ENCODE data around the gene CACNA2D1.

The CACNA2D1 gene

DNA sequence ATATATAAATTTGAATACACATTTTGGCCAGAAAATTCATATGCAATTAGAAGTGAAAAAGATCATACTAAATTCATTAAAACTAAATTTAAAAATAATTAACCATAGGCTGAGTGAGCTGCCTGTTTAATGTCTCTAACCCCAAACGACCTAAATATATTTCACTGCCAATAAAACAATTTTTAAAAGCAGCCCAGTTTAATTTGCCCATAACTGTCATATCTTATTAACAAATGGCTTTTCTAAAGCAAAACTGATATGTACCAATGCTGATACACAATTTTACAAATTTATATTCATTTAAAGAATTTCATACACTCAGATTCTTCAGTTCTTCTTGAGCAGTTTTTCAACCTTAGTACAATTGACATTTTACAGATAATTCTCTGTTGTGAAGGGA, 99.9 kb downstream of the CACNA2D1 start:
- DNase-seq (ENCODE audit: low spot score), result peak; percentile 45

DNA sequence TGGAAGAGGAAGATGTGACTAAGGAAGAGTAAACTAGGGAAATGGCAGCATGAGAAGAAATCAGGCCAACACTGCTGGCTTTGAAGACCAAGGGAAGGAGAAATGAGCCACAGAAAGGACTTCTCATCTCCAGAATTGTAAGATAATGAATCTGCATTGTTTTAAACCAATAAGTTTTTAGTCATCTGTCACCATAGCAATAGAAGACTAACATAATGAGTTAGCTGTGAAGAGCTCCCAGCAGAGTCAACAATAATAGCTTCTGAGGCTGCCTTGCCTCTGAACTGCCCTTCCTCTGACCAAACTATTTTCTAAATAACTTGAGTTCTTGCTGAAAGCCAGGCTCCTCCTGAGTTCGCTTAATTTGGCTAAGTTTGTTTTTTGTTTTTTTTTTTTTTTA, 103.6 kb downstream of the CACNA2D1 start:
- no peak for DNase-seq (ENCODE audit: low spot score)

DNA sequence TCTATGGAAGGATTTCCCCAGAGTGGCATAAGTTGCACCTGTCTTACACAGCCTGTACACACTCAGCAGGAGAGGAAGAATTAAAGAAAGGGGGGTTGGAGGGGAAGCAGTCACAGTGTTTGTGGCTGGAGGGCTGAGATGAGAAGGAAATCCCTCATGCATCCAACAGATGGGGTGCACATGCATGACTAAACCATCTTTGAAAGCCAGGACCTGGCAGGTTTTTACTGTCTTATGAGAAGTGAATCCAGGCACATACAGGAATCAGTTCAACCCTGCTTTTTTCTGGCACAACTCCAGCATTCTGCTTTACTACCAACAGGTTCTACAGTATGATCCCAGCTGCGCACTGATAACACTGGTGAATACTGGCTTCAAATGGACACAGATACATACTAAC, 107.7 kb downstream of the CACNA2D1 start:
- DNase-seq (ENCODE audit: low spot score), result peak; percentile 75

DNA sequence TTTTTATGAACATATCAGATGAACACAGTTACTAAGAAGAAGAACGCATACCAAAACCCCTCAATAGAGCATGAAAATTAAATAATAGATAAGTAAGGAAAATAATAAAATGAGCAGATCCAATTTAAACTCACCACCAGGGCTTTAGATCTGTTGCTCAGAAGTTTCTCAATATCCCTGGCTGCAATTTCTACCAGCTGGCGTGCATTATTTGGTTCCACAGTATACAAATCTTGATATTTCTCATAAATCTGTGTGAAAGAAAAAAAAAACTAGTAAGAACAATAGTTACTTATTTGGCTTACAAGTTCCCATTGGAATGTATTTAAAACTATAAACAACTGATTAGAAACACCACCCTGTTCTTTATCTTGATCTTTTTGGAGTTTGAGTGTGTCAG, 108.6 kb downstream of the CACNA2D1 start:
- no peak for DNase-seq (ENCODE audit: low spot score)

DNA sequence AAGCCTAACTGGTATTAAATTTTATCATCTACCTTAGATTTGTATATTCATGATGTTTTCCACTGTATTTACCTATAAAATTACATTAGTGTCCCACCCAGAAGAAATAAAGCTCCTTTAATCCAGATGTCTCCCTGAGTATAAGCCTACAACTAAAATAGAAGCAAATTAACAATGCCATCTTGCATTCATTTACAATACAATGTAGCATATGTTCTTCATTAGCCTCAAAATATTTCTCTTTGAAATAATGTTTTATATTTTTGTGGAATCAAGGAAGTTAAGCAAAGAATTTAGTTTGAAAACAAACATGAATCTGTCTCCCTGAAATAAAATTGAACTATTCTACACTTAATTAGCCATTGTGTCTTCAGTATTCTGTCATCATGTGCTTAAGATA, 112.3 kb downstream of the CACNA2D1 start:
- DNase-seq (ENCODE audit: low spot score), result no peak

DNA sequence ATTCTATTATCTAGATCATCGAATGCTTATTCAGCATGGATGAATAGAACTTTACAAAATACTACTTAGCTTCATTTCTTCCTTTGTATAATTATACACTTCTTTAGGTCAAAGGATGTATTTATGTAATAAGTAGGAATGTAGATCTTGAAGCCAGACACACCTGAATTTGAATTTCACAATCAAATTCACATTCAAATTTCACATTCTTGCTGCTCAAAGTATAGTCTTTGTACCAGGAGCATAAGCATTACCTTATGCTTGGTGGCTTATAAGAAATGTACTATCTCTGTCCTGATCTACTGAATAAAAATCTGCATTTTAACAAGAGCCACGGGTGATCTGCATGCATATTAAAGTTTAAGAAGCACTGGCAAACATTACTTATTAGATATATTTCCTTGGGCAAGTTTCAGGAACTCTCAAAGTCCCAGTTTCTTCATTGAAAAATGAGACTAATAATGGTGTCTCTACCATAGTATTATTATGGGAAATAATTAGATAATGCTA, 112.8 kb downstream of the CACNA2D1 start:
- no peak for DNase-seq (ENCODE audit: low spot score)

DNA sequence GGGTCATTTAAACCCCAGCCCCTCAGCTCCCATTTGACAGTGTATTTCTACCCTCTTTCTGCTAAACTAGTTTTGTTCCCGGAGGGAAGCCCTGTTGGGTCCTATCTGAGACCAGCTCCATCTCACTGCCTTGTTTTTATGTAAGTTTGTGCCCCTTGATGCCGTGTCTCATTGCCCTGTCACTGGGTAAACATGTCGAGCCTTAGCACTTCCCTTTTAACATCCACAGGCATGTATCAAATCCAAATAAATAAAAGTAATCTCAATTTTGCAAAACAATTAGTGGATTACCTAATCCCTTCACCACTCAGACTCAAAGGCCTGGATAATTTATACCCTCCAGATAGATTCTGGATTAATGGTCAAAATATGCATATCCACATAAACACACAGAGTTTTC, 115.7 kb downstream of the CACNA2D1 start:
- no peak for DNase-seq (ENCODE audit: low spot score)

DNA sequence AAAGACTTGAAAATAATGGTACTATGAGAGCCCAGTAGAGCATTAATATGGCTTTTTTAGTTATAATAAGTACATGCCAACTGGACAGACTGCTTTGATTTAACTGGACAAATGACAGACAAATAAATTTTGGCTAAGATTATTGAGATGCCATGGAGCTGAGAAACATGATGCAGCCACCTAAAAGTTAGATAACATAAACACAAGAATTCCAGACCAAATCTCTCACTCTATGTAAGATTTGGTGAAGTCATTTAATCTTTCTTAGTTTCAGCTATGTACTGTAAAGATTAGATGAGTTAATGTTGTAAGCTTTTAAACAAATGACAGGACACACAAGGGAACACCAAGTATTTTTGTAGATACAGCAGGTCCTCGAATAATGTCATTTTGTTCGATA, 118.2 kb downstream of the CACNA2D1 start:
- DNase-seq (ENCODE audit: low spot score), result no peak

DNA sequence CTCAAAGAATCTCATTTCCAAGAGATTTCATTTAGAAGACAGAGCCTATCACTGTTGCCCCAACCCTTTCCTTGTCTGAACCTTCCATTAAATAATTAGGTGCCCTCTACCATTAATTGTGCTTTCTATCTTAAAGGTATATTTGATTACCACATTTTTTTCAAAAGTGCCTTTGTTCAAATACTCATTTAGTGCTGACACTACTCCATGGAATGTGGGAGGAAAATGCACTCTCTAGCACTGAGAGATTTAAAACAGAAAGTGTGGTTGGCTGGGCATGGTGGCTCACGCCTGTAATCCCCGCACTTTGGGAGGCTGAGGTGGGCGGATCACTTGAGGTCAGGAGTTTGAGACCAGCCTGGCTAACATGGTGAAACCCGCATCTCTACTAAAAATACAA, 119.8 kb downstream of the CACNA2D1 start:
- no peak for DNase-seq (ENCODE audit: low spot score)

DNA sequence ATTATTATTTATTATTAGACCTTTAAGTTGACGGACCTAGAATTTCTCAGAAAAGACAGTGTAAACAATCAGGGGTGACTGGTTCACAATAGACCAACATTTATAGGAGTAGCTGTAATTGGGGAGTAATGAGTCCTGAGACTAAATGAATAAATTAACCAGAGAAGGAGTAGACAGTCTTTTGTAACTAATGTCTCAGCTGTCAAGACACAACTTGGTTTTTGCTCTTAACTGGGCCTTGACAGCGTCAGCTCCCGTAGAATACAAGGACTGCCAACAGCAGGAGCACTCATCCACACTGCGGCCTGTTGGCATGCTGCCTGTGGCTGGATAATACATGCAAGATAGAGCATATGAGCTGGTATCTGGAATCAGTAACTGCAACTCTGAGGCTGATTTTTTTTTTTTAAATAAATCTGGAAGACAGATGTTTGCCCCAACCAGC, 123.9 kb downstream of the CACNA2D1 start:
- DNase-seq (ENCODE audit: low spot score), result peak; percentile 78

DNA sequence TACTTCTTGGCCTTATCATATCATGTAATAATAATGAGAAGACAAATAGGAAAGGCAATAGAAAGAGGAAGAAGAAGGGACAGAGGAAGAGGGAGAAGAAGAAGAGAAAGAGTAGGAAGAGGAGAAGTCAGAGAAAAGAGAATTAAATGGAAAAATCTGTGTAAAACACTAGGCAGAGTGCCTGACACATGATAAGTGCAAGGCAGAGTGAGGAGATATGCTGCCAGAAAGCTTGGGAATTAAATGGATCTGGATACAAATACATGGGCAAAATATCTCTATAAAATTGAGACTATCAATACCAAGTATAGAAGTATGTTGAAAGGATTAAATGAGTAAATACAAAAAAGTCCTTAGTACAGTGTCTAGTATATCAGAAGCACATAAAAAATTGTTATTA, 124.8 kb downstream of the CACNA2D1 start:
- DNase-seq (ENCODE audit: low spot score), result no peak

DNA sequence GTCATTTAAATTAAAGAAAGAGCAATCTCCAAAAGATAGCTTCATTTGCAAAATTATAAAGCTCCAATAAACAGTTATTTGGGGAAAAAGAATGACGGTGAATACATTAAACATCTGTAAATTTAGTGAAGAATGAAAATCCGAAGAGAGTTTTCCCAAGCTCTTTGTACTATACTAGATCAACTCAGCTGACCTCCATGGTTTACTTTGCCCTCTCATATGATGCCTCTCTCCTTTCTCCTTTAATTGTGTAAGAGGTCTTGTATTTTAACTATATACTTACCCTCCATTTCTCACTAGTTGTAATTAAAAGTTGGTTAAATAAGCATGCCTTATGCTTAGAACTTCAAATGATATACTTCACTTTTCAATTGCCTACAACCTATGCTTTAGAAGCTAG, 125.8 kb downstream of the CACNA2D1 start:
- no peak for DNase-seq (ENCODE audit: low spot score)

DNA sequence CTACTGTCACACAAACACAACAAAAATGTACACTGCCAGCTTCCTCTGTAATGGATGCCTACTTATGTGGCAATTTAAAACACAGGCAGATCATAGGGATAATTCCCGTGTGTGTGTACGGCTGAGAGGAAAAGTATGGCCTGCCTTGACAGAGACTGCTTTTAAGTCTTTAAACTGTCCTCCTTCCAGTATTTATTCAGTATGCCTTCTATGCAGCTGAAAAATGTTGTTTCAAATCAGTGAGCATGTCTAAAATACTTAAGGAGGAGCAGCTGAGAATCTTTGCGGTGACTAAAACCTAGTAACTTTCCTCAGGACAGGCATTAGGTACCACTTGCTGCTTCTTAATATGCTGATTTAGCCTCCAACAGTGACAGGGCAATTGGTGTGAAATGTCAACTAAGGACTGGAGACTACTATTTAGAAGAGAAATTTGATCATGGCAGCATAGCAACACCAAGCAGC, 126.3 kb downstream of the CACNA2D1 start:
- no peak for DNase-seq (ENCODE audit: low spot score)

DNA sequence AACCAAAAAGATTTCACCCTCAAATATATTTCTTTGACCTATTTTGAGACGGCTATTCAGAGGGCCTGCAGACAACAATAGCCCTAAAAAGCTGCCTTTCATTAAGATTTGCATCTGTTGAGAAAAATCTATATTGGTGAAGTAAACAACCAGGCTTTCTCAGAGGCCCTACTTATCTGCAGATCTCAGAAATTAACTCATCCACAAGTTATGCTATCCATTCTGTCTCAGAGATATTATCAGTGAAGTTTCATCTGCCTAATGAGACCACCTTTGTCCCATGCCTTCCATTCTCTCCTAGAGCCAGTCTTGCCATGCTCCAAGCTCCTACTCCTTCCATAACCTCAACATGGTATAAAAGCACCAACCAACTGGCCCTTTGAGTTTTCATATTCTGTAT, 130.3 kb downstream of the CACNA2D1 start:
- peak; percentile 37 for DNase-seq (ENCODE audit: low spot score)

DNA sequence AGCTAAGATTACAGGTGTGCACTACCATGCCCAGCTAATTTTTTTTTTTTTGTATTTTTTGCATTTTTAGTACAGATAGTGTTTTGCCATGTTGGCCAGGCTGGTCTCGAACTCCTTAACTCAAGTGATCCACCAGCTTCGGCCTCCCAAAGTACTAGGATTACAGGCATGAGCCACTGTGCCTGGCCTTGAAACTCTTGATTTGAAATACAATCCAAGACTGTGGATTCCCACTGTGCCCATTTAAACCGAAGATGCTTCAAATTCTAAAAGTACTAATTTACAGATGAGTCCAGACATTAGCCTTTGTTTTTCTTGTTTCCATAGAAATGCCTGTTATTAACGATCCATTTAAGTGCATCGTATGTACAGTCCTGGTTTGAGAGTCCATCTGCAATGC, 130.9 kb downstream of the CACNA2D1 start:
- no peak for DNase-seq (ENCODE audit: low spot score)

DNA sequence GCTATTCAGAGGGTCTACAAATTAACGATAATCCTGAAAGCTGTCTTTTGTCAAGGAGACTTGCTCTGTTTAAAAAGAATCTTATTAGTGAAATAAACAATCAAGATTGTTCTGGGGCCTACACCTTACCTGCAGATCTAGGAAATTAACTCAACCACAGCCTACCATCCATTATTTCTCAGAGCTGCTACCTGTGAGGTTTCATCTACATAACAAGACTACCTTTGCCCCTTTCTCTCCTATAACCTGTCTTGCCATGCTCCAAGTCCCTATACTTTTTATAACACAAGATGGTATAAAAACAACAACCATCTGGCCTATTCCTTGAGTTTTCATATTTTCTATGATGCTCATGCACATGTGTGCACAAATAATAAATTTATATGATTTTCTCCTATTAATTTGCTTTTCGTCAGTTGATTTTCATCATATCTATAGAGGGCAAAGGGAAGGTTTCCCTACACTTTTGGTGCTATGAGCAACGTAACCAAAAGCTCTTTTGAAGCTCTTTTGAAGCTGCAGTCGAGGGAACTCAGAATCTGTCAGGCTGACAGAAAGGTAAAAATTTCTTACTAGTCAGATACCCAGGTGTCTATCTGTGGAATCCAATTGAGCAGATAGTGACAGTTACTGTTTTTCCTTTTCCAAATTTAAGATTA, 138.1 kb downstream of the CACNA2D1 start:
- DNase-seq (ENCODE audit: low spot score), result no peak

DNA sequence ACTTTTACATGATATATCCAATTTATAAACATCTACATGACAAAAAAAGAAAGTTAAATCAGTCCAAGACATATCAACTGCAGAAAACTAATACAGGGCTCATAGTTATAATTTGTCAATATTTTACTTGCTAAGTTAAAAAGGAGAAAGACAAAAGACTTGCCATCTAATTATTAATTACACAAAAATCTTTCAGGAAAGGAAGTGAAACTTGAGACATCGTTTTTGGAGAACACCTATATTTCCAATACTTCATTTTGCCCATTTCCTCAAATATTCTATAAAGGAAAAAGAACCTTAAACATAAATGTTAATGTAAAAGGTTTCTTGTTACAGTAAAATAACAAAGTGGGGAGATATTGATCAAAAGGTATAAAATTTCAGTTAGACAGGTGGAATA, 148.7 kb downstream of the CACNA2D1 start:
- DNase-seq (ENCODE audit: low spot score), result no peak

DNA sequence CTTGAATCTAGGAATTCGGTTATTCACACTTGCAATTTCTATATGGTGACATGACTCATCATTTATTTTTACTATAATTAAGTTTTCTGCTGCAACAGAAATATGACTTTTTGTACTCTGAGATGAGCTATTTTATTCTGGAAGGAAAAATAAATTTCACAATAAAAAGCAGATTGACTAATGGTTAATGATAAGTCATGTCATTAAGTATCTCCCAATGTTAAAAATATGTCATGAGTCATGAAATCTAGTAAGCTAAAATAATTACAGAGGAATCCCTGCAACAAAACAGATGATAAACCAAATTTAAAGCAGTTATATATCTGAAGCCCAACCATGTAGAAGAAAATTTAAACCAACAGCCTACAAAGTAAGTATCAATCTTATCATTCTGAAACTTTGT, 149.2 kb downstream of the CACNA2D1 start:
- DNase-seq (ENCODE audit: low spot score), result no peak

DNA sequence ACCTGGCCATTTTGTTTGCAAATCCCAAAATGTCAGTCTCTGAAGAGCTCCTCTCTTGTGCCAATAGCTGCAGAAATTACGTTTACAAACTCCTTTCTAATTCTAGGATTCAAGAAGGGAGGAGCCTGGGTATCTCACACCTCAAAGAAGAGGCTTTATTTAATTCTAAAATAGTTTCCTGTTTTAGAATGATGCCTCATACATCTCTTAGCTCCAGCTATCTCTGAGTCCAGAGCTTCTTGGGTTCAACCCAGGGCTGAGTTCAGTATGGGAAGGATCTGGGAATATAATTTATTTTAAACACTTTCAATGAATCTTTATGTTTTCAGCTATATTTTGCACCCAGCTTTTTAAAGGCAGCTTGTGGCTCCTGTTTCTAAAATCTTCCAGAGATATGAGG, 150.1 kb downstream of the CACNA2D1 start:
- DNase-seq (ENCODE audit: low spot score), result no peak

DNA sequence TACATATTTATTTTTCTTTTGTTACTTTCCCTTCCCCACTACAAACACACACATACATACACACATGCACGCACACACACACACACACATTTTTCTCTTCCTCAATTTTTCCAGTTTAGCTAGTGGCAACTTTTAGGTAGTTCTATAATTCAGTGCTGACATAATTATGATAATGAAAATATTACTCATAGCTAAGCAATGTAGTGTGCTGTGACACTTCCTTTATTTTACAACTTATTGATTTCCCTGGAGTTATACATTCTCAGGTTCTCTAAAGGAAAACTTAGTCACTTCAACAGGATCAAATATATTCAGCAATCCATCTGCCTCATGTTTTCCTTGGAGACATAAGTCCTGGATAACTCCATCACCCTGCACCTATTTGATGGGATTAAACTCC, 151.6 kb downstream of the CACNA2D1 start:
- no peak for DNase-seq (ENCODE audit: low spot score)

DNA sequence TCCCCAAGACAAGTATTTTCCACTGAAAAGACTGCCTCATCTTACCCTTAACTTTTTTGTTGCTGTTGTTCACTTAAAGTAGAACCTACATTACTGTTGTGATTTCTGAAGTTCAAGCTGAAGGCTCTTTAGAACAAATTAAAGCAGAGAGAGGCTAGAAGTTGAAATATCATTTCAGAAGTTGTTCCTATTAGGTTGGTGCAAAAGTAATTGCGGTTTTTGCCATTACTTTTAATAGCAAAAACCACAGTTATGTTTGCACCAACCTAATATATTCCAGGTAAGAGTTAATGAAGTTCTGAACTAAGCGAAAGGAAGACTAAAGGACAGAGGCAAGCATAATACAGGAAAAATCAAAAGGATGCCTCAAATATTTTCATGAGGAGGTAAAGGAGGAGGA, 153.7 kb downstream of the CACNA2D1 start:
- DNase-seq (ENCODE audit: low spot score), result no peak

DNA sequence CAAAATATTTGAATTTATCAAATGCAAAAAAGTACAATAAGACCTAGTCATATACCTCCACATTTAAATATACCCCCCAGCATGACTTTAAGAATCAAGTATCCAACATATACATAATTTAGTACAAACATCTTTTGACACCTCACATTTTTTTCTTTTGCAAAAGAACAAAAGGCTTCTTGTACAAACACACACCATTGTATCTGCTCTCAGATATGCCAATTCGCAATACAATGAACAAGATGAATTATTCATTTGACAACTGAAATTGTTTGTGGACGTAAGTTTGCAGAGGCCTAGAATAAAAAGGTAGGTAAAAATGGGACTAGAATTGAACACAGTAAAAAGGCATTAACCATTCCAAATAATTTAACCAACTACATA, 154.4 kb downstream of the CACNA2D1 start:
- no peak for DNase-seq (ENCODE audit: low spot score)

DNA sequence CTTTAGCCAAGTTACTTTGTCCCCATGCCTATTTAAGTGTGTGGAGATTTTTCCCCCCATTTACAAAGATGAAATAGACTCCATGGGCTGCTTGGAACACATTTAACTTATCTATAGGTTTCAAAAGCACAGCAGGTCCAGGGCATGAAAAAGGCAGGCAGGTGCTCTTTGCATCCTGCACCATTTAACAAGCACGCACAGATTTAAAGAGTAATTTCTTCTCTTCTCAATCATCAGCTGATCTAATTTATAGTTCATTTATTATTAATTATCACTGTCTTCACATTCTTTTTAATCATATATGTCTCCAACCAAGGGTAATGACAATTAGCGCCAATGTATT, 156.8 kb downstream of the CACNA2D1 start:
- no peak for DNase-seq (ENCODE audit: low spot score)

Measured in SK-N-DZ (cell line).